Esophagus muscularis mucosa (tissue), 4 donors: Measurements from ENCODE around the gene NKD2. TPM values are rescaled to one million over a fixed set of nuclear protein-coding genes. Genes with fewer than 3 reads are reported as not detected.
A peak's percentile ranks its signal among the peaks of the same experiment; 100 is the strongest.
"Not testable (repeated sequence)": the region's sequence is repeated elsewhere in the genome, so short reads cannot be mapped to it uniquely, and the experiment has no call there.

Source experiments
- DNase-seq: peaks from one replicate; pipeline ENCODE4 v3.0.0-alpha.2; 2017; ENCODE audit errors: extremely low spot score
- H3K27ac ChIP-seq, 4 donors: fragments of 200-600 bp; sonication (generic); replicated peaks in 1 of 4; 1 replicate in 3 of 4; 2 replicates in 1 of 4; pipeline ENCODE4 v1.5.1; 2016 to 2019; ENCODE audit warnings: mild to moderate bottlenecking in 1 of 4
- H3K27me3 ChIP-seq, 4 donors: fragments of 200-600 bp; sonication (generic); one replicate each; pipeline versions ENCODE4 v1.5.1 to v1.6.0; 2016 to 2019
- H3K36me3 ChIP-seq, 4 donors: fragments of 200-600 bp; sonication (generic); one replicate each; pipeline ENCODE4 v1.5.1; 2016 to 2019
- H3K4me1 ChIP-seq, 4 donors: fragments of 200-600 bp; sonication (generic); one replicate each; pipeline ENCODE4 v1.5.1; 2016 to 2019
- H3K4me3 ChIP-seq, 4 donors: fragments of 200-600 bp; sonication (generic); 1 replicate in 2 of 4; 2 replicates in 2 of 4; pipeline ENCODE4 v1.5.1; 2016 to 2019; ENCODE audit warnings: mild to moderate bottlenecking in 4 of 4, moderate library complexity in 1 of 4
- H3K9me3 ChIP-seq, 4 donors: fragments of 200-600 bp; sonication (generic); 1 replicate in 3 of 4; 2 replicates in 1 of 4; pipeline ENCODE4 v1.5.1; 2016 to 2019
- CTCF ChIP-seq, 3 experiments: fragments of 200-600 bp in 2 of 3; fragments of 450-650 bp in 1 of 3; sonication (generic) in 2 of 3; IDR thresholded peaks; one replicate each; pipeline ENCODE4 v1.5.1; 2017 to 2019; ENCODE audit warnings: antibody characterized with exemption in 3 of 3, mild to moderate bottlenecking in 2 of 3, moderate library complexity in 1 of 3
- EP300 ChIP-seq: sonication (generic); formaldehyde crosslinking; IDR thresholded peaks from one replicate; pipeline ENCODE4 v1.6.1; 2017; ENCODE audit warnings: antibody characterized with exemption
- POLR2A ChIP-seq: fragments of 450-650 bp; IDR thresholded peaks from one replicate; pipeline ENCODE4 v1.6.1; 2017; ENCODE audit warnings: antibody characterized with exemption, moderate library complexity, mild to moderate bottlenecking, low read depth
- POLR2AphosphoS5 ChIP-seq, 2 donors: sonication (generic); formaldehyde crosslinking; IDR thresholded peaks; one replicate each; pipeline ENCODE4 v1.6.1; 2017; ENCODE audit warnings: antibody characterized with exemption in 2 of 2
- WGBS: methylation state at CpG from one replicate; pipeline ENCODE4 v1.1.5; 2018; 5-methylcytosine and 5-hydroxymethylcytosine counted together
- intact Hi-C: fragments of 100-400 bp; cut with DNase I; formaldehyde crosslinking; loops from one replicate; pipeline ENCODE4 v1.15.1; 2023
- total RNA-seq, 4 donors: library from RNA; depleted of rRNA; stranded (reverse); fragments of >200 nt; gene quantifications; one replicate each; pipeline versions ENCODE4 v1.1.0 to v1.2.1, GENCODE V29; 2016

Gene NKD2
- total RNA-seq, 4 donors from 2014 or later, result 3.0 to 6.6 (median 5.4) TPM

- 74% methylated on average over 7 of the region's 35 CpGs for WGBS
- intact Hi-C loops, result no loop called here
- TF ChIP-seq POLR2AphosphoS5 (IDR thresholded peaks at IDR 0.05) (no peak), EP300 (no peak), CTCF (IDR thresholded peaks at IDR 0.05) (no peak), POLR2A (no peak)
- H3K36me3 ChIP-seq, result peaks cover 20 to 99% (median 88%) of the 10 kb centered on the region in 4 donors
- H3K4me1 ChIP-seq, result no peaks in the 10 kb centered on the region
- no peak for DNase-seq
- no peaks in the 10 kb centered on the region for H3K9me3 ChIP-seq
- H3K27ac ChIP-seq, result no peak overlapping the region
- H3K27me3 ChIP-seq, result no peaks in the 10 kb centered on the region
- H3K4me3 ChIP-seq, result no peak overlapping the region
Observed at GRCh38 chr5:1079961-1080360, 71.4 kb downstream of the NKD2 start.

GRCh38 chr5:1080432-1080831 is 71.8 kb downstream of the NKD2 start:
- no peak overlapping the region for H3K4me3 ChIP-seq
- peaks cover 25 to 99% (median 88%) of the 10 kb centered on the region in 4 donors for H3K36me3 ChIP-seq
- intact Hi-C loops, result no loop called here
- 75% methylated on average over 15 of the region's 18 CpGs for WGBS
- H3K9me3 ChIP-seq, result no peaks in the 10 kb centered on the region
- no peak for TF ChIP-seq POLR2A
- no peak for TF ChIP-seq CTCF (IDR thresholded peaks at IDR 0.05)
- no peak for TF ChIP-seq EP300
- no peak for TF ChIP-seq POLR2AphosphoS5 (IDR thresholded peaks at IDR 0.05)
- H3K27ac ChIP-seq, result peak overlapping the region in 1 of 4 donors; percentile 6
- no peaks in the 10 kb centered on the region for H3K4me1 ChIP-seq
- H3K27me3 ChIP-seq, result no peaks in the 10 kb centered on the region
- DNase-seq, result no peak

GRCh38 chr5:1081519-1081918 is 72.9 kb downstream of the NKD2 start:
- intact Hi-C loops, result no loop called here
- 91% methylated on average over 26 of the region's 26 CpGs for WGBS
- Histone ChIP-seq H3K4me1 (no peaks in the 10 kb centered on the region), H3K9me3 (no peaks in the 10 kb centered on the region), H3K4me3 (no peak overlapping the region), H3K36me3 (peaks cover 33 to 99% (median 88%) of the 10 kb centered on the region in 4 donors), H3K27me3 (no peaks in the 10 kb centered on the region), H3K27ac (no peak overlapping the region)
- DNase-seq, result no peak
- no peak for TF ChIP-seq POLR2A
- TF ChIP-seq CTCF (IDR thresholded peaks at IDR 0.05), result no peak
- no peak for TF ChIP-seq POLR2AphosphoS5 (IDR thresholded peaks at IDR 0.05)
- TF ChIP-seq EP300, result no peak

- H3K4me3 ChIP-seq, DNase-seq, H3K9me3 ChIP-seq, H3K27ac ChIP-seq, H3K27me3 ChIP-seq, H3K4me1 ChIP-seq, intact Hi-C loops: not testable (repeated sequence)
- H3K36me3 ChIP-seq, result peaks cover 44 to 99% (median 87%) of the 10 kb centered on the region in 4 donors
- 80% methylated on average over 12 of the region's 15 CpGs for WGBS
Observed at GRCh38 chr5:1083026-1083425, 74.4 kb downstream of the NKD2 start.

GRCh38 chr5:1083823-1084605 is 75.4 kb downstream of the NKD2 start:
- Histone ChIP-seq H3K27ac (no peak overlapping the region), H3K36me3 (peaks cover 46 to 99% (median 87%) of the 10 kb centered on the region in 4 donors), H3K27me3 (no peaks in the 10 kb centered on the region), H3K9me3 (no peaks in the 10 kb centered on the region), H3K4me1 (peaks cover 0 to 1% (median 0%) of the 10 kb centered on the region in 4 donors), H3K4me3 (no peak overlapping the region)
- intact Hi-C loops, result no loop called here
- 92% methylated on average over 39 of the region's 57 CpGs for WGBS
- no peak for TF ChIP-seq POLR2AphosphoS5 (IDR thresholded peaks at IDR 0.05)
- no peak for TF ChIP-seq EP300
- no peak for TF ChIP-seq CTCF (IDR thresholded peaks at IDR 0.05)
- no peak for TF ChIP-seq POLR2A
- no peak for DNase-seq
